K562 (cell line): ENCODE data around the gene ERC2.

Experiments
- KDM1A ChIP-seq, 2 experiments: fragments of 450-650 bp; IDR thresholded peaks; 2 replicates each; pipeline ENCODE4 v1.6.1; 2016; ENCODE audit warnings: mild to moderate bottlenecking in 2 of 2
- TF ChIP-seq, protein P1 (sequence below): fragments of 450-650 bp; formaldehyde crosslinking; IDR thresholded peaks from 2 replicates; pipeline ENCODE4 v1.4.0; 2020; ENCODE audit warnings: mild to moderate bottlenecking, mixed read lengths

DNA sequence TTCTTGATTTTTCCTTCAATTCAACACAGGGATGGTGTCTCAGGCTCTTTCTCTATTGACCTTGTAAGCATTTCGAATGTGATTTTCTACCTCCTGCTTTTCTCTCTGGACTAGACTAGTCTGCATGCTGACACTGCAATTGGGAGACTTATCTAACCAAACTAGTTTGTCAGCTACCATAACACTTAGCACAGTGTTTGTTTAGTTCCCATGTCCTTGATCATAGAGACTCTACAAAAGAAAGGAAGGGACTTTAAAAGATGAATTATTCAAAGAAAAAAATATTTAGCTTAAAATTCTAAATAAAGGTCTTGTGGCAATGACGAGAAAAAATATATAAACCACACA, 407.0 kb downstream of the ERC2 start:
- no peak for TF ChIP-seq KDM1A (IDR thresholded peaks at IDR 0.05)
- TF ChIP-seq, protein P1, sequence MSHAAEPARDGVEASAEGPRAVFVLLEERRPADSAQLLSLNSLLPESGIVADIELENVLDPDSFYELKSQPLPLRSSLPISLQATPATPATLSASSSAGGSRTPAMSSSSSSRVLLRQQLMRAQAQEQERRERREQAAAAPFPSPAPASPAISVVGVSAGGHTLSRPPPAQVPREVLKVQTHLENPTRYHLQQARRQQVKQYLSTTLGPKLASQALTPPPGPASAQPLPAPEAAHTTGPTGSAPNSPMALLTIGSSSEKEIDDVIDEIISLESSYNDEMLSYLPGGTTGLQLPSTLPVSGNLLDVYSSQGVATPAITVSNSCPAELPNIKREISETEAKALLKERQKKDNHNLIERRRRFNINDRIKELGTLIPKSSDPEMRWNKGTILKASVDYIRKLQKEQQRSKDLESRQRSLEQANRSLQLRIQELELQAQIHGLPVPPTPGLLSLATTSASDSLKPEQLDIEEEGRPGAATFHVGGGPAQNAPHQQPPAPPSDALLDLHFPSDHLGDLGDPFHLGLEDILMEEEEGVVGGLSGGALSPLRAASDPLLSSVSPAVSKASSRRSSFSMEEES, result no peak
